ENCODE measurements around the gene IVNS1ABP. TPM values are rescaled to one million over a fixed set of nuclear protein-coding genes. Genes with fewer than 3 reads are reported as not detected.

Gene IVNS1ABP
- total and polyA plus RNA-seq, 2 donors (not counting 3 experiments of a cell fraction or from before 2014, with no cell fraction given) = 26.3 to 81.6 TPM

DNA sequence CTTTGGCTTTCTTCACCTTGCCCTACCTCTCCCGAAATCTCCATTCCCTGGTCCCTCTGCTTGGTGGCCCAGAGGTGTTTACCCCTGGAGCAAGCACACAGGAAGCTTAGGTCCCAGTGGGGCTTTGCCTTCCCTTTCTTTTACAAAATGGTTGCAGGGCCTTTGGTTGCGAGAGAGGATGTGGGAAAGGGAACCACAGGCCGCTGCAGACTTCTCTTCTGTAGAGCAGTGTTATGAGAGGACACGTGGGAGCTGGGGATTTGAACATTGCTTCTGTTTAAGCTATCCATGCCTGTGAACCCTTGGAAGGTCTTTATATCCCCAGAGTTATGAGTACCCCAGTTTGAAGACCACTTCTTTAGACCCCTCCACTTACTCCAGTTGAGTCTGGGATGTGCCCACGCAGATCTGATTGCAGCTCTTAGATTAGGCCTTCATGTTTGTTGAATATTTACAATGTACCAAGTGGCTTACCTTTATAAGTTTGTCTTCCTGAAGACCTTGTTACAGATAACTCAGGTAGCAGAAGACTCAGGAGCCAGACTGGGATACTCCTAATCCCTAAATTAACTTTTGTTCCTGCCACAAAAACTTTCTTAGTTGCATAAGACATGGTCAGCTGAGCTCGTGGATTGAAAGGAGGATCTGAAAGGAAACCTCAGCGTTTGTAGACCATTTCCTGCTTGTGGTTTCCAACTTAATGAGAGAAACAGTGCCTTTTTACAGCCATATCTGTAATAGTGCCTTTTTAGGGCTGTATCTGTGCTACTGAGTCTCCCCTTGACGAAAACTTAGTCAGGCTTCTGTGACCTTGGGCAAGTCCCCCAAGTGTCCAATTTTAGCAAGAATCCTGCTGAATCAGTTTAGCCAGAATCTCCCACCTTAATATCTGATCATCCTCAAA is 21.9 kb upstream of the IVNS1ABP start:
- no peak overlapping the region for H3K4me3 ChIP-seq (replicated peaks in 1 of 3; ENCODE audit: insufficient read depth in 1 of 3, low read depth in 1 of 3, low read length in 3 of 3)
- dilution Hi-C loops (cut with MboI; ENCODE audit: extremely low pct_ligation_motif_present, low sequenced_read_pairs) (no loop called here), intact Hi-C loops (cut with micrococcal nuclease) (no loop called here)
- peak overlapping the region; percentile 53 for H2AFZ ChIP-seq (ENCODE audit: low read depth, low read length)
- no peaks in the 10 kb centered on the region for H3K9me3 ChIP-seq (replicated peaks; ENCODE audit: control insufficient read depth, insufficient read depth, low read length)
- H3K79me2 ChIP-seq (ENCODE audit: control insufficient read depth, insufficient read depth, low read length) = no peaks in the 10 kb centered on the region
- H3K4me1 ChIP-seq (ENCODE audit: control insufficient read depth, extremely low read depth, insufficient read depth, low read length) = no peaks in the 10 kb centered on the region
- H3K4me2 ChIP-seq (ENCODE audit: insufficient read depth, low read length) = no peak overlapping the region
- no peak overlapping the region for H3K27ac ChIP-seq (ENCODE audit: insufficient read depth, low read depth, low read length)
- no peaks in the 10 kb centered on the region for H3K27me3 ChIP-seq (ENCODE audit: control insufficient read depth in 2 of 2, insufficient read depth in 2 of 2, low read length in 2 of 2)
- no peaks in the 10 kb centered on the region for H3K9me1 ChIP-seq (replicated peaks; ENCODE audit: control insufficient read depth, extremely low read depth, insufficient read depth, low read length)
- H3K36me3 ChIP-seq (ENCODE audit: control insufficient read depth in 2 of 2, extremely low read depth in 1 of 2, insufficient read depth in 2 of 2, low read length in 2 of 2) = no peaks in the 10 kb centered on the region
- H3K9ac ChIP-seq (replicated peaks; ENCODE audit: extremely low read depth, insufficient read depth, low read length) = no peak overlapping the region
- ChIA-PET POLR2A (no interaction called here), CTCF (interaction anchor here (0.6 to 0.7 kb wide), 2 partner anchors 12 kb away, joined by 3 read pairs; no protein-coding TSS in a partner anchor)
- no peak for DNase-seq (ENCODE audit: low read depth, low spot score)
- no peaks in the 10 kb centered on the region for H4K20me1 ChIP-seq (replicated peaks; ENCODE audit: control insufficient read depth, extremely low read depth, insufficient read depth, low read length)
- BruUV-seq (replicated peaks) = no TSS peak
- TF ChIP-seq POLR2A (IDR thresholded peaks at IDR 0.05; ENCODE audit: low read depth, low read length) (no peak), EZH2 (IDR thresholded peaks at IDR 0.05; ENCODE audit: borderline replicate concordance, low read depth, low read length, severe bottlenecking) (no peak), JUN (IDR thresholded peaks at IDR 0.05; ENCODE audit: borderline replicate concordance, insufficient read depth, insufficient read length, low read depth) (no peak), FOS (IDR thresholded peaks at IDR 0.05; ENCODE audit: borderline replicate concordance, insufficient read depth, low read length) (no peak), MAX (IDR thresholded peaks at IDR 0.05; ENCODE audit: insufficient read depth, insufficient read length) (no peak), GATA2 (IDR thresholded peaks at IDR 0.05; ENCODE audit: insufficient read depth, insufficient read length, low read depth, low read length) (no peak), MYC (IDR thresholded peaks at IDR 0.05; ENCODE audit: low read depth, low read length) (no peak), POLR2AphosphoS5 (IDR thresholded peaks at IDR 0.05; ENCODE audit: insufficient read depth, low read depth, low read length) (no peak)
- TF ChIP-seq, protein P1, sequence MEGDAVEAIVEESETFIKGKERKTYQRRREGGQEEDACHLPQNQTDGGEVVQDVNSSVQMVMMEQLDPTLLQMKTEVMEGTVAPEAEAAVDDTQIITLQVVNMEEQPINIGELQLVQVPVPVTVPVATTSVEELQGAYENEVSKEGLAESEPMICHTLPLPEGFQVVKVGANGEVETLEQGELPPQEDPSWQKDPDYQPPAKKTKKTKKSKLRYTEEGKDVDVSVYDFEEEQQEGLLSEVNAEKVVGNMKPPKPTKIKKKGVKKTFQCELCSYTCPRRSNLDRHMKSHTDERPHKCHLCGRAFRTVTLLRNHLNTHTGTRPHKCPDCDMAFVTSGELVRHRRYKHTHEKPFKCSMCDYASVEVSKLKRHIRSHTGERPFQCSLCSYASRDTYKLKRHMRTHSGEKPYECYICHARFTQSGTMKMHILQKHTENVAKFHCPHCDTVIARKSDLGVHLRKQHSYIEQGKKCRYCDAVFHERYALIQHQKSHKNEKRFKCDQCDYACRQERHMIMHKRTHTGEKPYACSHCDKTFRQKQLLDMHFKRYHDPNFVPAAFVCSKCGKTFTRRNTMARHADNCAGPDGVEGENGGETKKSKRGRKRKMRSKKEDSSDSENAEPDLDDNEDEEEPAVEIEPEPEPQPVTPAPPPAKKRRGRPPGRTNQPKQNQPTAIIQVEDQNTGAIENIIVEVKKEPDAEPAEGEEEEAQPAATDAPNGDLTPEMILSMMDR (IDR thresholded peaks at IDR 0.05; ENCODE audit: extremely low read depth in 1 of 2, insufficient read depth in 1 of 2, low read depth in 1 of 2, low read length in 2 of 2) = no peak
- FAIRE-seq = no peak

Data from endothelial cell of umbilical vein (primary cell).